Testis (tissue), 3 donors: Measurements from ENCODE around the gene OR1F1. TPM values are rescaled to one million over a fixed set of nuclear protein-coding genes. Genes with fewer than 3 reads are reported as not detected.
"Not testable (repeated sequence)": the region's sequence is repeated elsewhere in the genome, so short reads cannot be mapped to it uniquely, and the experiment has no call there.

Experiments used
- DNase-seq: peaks from one replicate; pipeline ENCODE4 v3.0.0-alpha.2; 2019
- H3K27ac ChIP-seq, 2 donors: fragments of 200-600 bp; sonication (generic); one replicate each; pipeline ENCODE4 v1.5.1; 2019
- H3K27me3 ChIP-seq: fragments of 200-600 bp; sonication (generic); one replicate; pipeline ENCODE4 v1.5.1; 2019
- H3K36me3 ChIP-seq: fragments of 200-600 bp; sonication (generic); one replicate; pipeline ENCODE4 v1.5.1; 2017; ENCODE audit warnings: low read depth; ENCODE audit errors: missing control alignments
- H3K4me1 ChIP-seq: fragments of 200-600 bp; sonication (generic); one replicate; pipeline ENCODE4 v1.5.1; 2019
- H3K4me3 ChIP-seq, 2 donors: fragments of 200-600 bp; sonication (generic); one replicate each; pipeline ENCODE4 v1.5.1; 2017 to 2019
- H3K9me3 ChIP-seq: fragments of 200-600 bp; sonication (generic); one replicate; pipeline ENCODE4 v1.5.1; 2017
- POLR2A ChIP-seq: fragments of 450-650 bp; IDR thresholded peaks from one replicate; pipeline ENCODE4 v1.6.1; 2017; ENCODE audit warnings: antibody characterized with exemption, mild to moderate bottlenecking, moderate library complexity
- WGBS, 2 donors: methylation state at CpG; one replicate each; pipeline ENCODE4 v1.1.5; 2018; 5-methylcytosine and 5-hydroxymethylcytosine counted together
- intact Hi-C: fragments of 100-400 bp; cut with DNase I; formaldehyde crosslinking; loops from one replicate; pipeline ENCODE4 v1.15.1; 2023; ENCODE audit warnings: low total_unique reads
- polyA plus RNA-seq: library from polyadenylated mRNA; stranded (reverse); fragments of 350-450 nt; fragmentation: Illumina TruSeq; extraction: RNeasy Lipid Tissue Mini Kit (QIAGEN cat#74804); gene quantifications from one replicate; pipeline ENCODE4 v1.2.3, GENCODE V29; 2014; ENCODE audit warnings: low read depth, low replicate concordance; ENCODE audit not compliant: insufficient read depth
- total RNA-seq, 2 donors: library from RNA; depleted of rRNA; stranded (reverse); fragments of >200 nt; gene quantifications; one replicate each; pipeline ENCODE4 v1.2.3, GENCODE V29; 2016
- TF ChIP-seq, protein P1 (sequence below), 3 experiments: fragments of 450-650 bp in 2 of 3; fragments of 200-600 bp in 1 of 3; sonication (generic) in 1 of 3; IDR thresholded peaks; one replicate each; pipeline ENCODE4 v1.5.1; 2016 to 2019; ENCODE audit warnings: antibody characterized with exemption in 3 of 3, mild to moderate bottlenecking in 2 of 3, moderate library complexity in 1 of 3

OR1F1 gene
- total and polyA plus RNA-seq, 3 donors from 2014 or later: not detected

DNA sequence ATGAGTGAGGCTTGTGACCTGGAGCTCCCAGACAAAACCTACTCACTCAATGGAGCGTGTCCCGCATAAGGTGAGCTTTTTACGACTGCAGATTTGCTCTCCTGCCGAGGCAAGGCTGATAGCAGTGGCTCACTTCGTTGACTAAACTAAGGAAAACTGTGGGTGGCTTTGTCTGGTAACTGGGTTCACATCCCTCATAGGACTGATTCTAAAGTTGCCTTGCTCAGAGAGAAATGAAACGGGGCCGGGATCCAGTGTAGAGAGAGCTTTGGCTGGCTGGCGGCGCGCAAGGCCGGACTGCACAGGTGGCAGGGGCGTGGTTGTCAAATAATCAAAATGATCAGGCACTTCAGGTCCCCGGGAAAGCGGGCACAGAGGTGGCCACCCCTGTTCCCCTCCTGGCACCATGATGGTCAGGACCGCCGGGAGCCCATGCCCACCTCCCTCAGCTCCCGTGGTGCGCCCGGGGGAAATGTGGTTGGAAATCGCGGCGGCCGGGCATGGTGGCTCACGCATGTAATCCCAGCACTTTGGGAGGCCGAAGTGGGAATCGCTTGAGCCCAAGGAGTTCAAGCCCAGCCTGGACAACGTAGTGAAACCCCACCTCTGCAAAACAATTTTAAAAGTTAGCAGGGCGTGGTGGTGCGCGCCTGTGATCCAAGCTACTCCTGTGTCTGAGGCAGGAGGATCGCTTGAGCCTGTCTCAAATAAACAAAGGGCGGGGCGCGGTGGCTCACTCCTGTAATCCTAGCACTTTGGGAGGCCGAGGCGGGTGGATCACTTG, 26.6 kb upstream of the OR1F1 start:
- H3K4me1 ChIP-seq: peaks cover 7% of the 10 kb centered on the region
- intact Hi-C loops: no loop called here
- 55 to 70% methylated on average over 25 to 36 of the region's 36 CpGs for WGBS, 2 donors
- TF ChIP-seq POLR2A: no peak
- TF ChIP-seq, protein P1, sequence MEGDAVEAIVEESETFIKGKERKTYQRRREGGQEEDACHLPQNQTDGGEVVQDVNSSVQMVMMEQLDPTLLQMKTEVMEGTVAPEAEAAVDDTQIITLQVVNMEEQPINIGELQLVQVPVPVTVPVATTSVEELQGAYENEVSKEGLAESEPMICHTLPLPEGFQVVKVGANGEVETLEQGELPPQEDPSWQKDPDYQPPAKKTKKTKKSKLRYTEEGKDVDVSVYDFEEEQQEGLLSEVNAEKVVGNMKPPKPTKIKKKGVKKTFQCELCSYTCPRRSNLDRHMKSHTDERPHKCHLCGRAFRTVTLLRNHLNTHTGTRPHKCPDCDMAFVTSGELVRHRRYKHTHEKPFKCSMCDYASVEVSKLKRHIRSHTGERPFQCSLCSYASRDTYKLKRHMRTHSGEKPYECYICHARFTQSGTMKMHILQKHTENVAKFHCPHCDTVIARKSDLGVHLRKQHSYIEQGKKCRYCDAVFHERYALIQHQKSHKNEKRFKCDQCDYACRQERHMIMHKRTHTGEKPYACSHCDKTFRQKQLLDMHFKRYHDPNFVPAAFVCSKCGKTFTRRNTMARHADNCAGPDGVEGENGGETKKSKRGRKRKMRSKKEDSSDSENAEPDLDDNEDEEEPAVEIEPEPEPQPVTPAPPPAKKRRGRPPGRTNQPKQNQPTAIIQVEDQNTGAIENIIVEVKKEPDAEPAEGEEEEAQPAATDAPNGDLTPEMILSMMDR (IDR thresholded peaks at IDR 0.05): no peak
- peak overlapping the region in 1 of 2 donors; percentile 20 for H3K4me3 ChIP-seq
- no peaks in the 10 kb centered on the region for H3K36me3 ChIP-seq
- no peak for DNase-seq
- H3K27me3 ChIP-seq: no peaks in the 10 kb centered on the region
- H3K9me3 ChIP-seq: no peaks in the 10 kb centered on the region
- H3K27ac ChIP-seq: no peak overlapping the region

DNA sequence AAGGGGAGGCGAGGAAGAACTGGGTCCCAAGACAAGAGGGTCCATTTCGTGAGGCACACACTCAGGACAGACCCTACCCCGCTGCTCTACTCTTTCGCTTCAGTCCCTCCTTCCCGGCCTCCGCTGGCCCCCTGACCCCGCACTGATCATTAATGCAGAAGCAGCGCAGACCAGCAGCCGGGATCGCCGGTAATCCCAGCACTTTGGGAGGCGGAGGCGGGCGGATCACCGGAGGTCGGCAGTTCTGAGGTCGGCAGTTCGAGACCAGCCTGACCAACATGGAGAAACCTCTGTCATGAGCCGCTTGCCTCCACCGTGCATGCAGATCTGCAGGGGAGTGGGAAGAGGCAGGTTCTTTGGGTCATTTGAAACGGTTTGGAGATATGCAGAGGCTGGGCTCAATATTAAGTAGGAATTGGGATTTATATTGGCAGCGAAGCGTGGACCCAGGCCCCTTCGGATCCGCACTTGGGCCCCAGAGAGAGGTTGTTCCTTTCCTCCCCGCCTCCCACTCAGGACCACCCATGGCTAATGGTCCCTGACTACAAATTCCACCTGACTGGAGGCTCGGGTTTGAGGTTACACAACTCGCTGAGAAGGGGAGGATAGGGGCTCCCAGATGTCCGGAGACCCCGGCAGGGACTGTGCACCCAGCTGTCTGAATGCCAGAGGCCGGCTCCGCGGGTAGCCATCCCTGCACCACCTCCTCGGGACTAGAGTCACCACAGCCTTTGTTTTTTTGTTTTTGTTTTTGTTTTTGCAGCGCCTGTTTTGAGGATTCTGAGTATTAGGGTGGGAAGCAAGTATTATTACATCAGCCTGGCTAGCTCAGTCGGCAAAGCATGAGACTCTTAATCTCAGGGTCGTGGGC, 23.6 kb upstream of the OR1F1 start:
- TF ChIP-seq, protein P1 (IDR thresholded peaks at IDR 0.05): no peak
- TF ChIP-seq POLR2A: no peak
- 81 to 84% methylated on average over 33 to 37 of the region's 37 CpGs for WGBS, 2 donors
- intact Hi-C loops: no loop called here

DNA sequence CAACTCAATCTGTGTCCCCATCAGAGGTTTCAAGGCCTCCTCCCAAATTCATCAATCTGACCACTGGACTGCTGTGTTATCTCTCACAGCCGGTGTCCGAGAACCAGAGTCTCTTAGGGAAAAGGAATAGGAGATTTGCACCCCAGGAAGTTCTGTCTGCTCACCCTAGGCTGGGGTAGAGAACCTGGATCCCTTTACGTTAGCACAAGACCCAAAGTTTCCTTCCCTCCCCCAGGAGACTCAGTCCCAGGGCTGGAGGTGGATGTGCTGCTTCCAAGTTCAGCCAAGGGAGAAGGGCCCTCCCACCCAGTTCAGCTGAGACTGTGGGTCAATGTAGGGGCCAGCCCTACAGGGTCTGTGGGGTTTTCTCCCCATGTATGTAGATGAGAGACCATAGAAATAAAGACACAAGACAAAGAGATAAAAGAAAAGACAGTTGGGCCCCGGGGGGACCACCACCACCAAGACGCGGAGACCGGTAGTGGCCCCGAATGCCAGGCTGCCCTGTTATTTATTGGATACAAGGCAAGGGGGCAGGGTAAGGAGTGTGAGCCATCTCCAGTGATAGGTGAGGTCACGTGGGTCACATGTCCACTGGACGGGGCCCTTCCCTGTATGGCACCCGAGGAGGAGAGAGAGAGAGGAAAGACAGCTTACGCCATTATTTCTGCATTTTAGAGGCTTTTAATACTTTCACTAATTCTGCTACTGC, 22.7 kb upstream of the OR1F1 start:
- Histone ChIP-seq H3K4me3 (no peak overlapping the region), H3K4me1 (no peaks in the 10 kb centered on the region), H3K27ac (no peak overlapping the region), H3K36me3 (no peaks in the 10 kb centered on the region), H3K9me3 (no peaks in the 10 kb centered on the region), H3K27me3 (no peaks in the 10 kb centered on the region)
- 90 to 95% methylated on average over 10 to 12 of the region's 12 CpGs for WGBS, 2 donors
- intact Hi-C loops: no loop called here
- DNase-seq: no peak
- TF ChIP-seq POLR2A: no peak
- TF ChIP-seq, protein P1 (IDR thresholded peaks at IDR 0.05): no peak

More for the DNA sequence above, 23.6 kb upstream of the OR1F1 start:
- Histone ChIP-seq H3K27ac (no peak overlapping the region), H3K9me3 (no peaks in the 10 kb centered on the region), H3K4me3 (no peak overlapping the region), H3K36me3 (no peaks in the 10 kb centered on the region), H3K4me1 (no peaks in the 10 kb centered on the region), H3K27me3 (no peaks in the 10 kb centered on the region)
- DNase-seq: no peak

DNA sequence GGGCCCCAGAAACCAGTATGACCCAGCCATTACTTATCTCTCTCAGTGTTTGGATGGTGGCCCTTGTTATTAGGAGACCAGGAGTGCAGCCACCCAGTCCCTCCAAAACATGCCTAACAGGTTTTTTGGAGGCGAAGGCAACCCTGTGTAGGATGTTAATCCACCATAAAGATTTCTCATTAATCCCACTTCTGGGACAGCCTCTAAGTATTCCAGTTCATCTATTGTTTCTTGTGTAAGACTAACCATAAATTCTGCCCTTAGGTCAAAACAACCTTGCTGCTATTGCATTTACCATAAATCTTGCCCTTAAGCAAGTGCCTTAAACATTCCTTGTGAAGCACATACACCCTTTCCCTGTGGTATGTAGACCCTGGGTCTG, 21.5 kb upstream of the OR1F1 start:
- TF ChIP-seq POLR2A: no peak
- TF ChIP-seq, protein P1 (IDR thresholded peaks at IDR 0.05): no peak
- WGBS, 2 donors: 46 to 50% methylated on average over 1 of the region's 1 CpG
- no peak overlapping the region for H3K27ac ChIP-seq
- intact Hi-C loops: no loop called here
- no peak for DNase-seq
- no peaks in the 10 kb centered on the region for H3K9me3 ChIP-seq
- peaks cover 8% of the 10 kb centered on the region for H3K4me1 ChIP-seq
- no peaks in the 10 kb centered on the region for H3K36me3 ChIP-seq
- no peak overlapping the region for H3K4me3 ChIP-seq
- no peaks in the 10 kb centered on the region for H3K27me3 ChIP-seq

DNA sequence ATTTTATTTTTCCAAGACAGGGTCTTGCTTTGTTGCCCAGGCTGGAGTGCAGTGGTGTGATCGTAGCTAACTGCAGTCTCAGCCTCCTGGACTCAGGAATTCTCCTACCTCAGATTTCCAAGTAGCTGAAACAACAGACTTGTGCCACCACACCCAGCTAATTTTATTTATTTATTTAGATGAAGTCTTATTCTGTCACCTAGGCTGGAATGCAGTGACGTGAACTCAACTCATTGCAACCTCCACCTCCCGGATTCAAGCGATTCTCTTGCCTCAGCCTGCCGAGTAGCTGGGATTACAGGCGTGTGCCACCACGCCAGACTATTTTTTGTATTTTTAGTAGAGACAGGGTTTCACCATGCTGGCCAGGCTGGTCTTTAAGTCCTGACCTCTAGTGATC, 19.3 kb upstream of the OR1F1 start:
- H3K9me3 ChIP-seq, H3K27me3 ChIP-seq, intact Hi-C loops, H3K4me3 ChIP-seq, H3K4me1 ChIP-seq, DNase-seq, H3K36me3 ChIP-seq, H3K27ac ChIP-seq: not testable (repeated sequence)
- WGBS, 2 donors: 86 to 87% methylated on average over 7 of the region's 7 CpGs
